Testis (tissue), 2 donors: Measurements from ENCODE around the gene ACSF2.

Experiments used
- POLR2A ChIP-seq: fragments of 450-650 bp; IDR thresholded peaks from one replicate; pipeline ENCODE4 v1.6.1; 2017; ENCODE audit warnings: antibody characterized with exemption, mild to moderate bottlenecking, moderate library complexity
- TF ChIP-seq, protein P1 (sequence below), 3 experiments: fragments of 450-650 bp in 2 of 3; fragments of 200-600 bp in 1 of 3; sonication (generic) in 1 of 3; IDR thresholded peaks; one replicate each; pipeline ENCODE4 v1.5.1; 2016 to 2019; ENCODE audit warnings: antibody characterized with exemption in 3 of 3, mild to moderate bottlenecking in 2 of 3, moderate library complexity in 1 of 3

DNA sequence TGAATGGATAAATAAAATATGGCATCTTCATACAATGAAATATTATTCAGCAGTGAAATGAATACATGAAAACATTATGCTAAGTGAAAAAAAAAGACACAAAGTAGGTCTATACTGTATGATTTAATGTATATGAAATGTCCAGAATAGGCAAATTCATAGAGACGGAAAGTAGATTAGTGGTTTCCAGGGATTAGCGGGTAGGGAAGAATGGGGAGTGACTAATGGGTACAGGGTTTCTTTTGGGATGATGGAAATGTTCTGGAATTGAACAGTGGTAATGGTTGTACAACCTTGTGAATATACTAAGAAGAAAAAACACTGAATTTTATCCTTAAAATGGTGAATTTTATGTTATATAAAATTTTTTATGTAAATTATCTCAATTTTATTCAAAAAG is 73.7 kb downstream of the ACSF2 start:
- TF ChIP-seq, protein P1, sequence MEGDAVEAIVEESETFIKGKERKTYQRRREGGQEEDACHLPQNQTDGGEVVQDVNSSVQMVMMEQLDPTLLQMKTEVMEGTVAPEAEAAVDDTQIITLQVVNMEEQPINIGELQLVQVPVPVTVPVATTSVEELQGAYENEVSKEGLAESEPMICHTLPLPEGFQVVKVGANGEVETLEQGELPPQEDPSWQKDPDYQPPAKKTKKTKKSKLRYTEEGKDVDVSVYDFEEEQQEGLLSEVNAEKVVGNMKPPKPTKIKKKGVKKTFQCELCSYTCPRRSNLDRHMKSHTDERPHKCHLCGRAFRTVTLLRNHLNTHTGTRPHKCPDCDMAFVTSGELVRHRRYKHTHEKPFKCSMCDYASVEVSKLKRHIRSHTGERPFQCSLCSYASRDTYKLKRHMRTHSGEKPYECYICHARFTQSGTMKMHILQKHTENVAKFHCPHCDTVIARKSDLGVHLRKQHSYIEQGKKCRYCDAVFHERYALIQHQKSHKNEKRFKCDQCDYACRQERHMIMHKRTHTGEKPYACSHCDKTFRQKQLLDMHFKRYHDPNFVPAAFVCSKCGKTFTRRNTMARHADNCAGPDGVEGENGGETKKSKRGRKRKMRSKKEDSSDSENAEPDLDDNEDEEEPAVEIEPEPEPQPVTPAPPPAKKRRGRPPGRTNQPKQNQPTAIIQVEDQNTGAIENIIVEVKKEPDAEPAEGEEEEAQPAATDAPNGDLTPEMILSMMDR (IDR thresholded peaks at IDR 0.05) = no peak
- no peak for TF ChIP-seq POLR2A
